ENCODE results near the gene SMARCD2. TPM values are rescaled to one million over a fixed set of nuclear protein-coding genes. Genes with fewer than 3 reads are reported as not detected.
"Not testable (repeated sequence)": the region's sequence is repeated elsewhere in the genome, so short reads cannot be mapped to it uniquely, and the experiment has no call there.

Gene SMARCD2
- total RNA-seq, 2 experiments from 2014 or later = 120 to 136 TPM

DNA sequence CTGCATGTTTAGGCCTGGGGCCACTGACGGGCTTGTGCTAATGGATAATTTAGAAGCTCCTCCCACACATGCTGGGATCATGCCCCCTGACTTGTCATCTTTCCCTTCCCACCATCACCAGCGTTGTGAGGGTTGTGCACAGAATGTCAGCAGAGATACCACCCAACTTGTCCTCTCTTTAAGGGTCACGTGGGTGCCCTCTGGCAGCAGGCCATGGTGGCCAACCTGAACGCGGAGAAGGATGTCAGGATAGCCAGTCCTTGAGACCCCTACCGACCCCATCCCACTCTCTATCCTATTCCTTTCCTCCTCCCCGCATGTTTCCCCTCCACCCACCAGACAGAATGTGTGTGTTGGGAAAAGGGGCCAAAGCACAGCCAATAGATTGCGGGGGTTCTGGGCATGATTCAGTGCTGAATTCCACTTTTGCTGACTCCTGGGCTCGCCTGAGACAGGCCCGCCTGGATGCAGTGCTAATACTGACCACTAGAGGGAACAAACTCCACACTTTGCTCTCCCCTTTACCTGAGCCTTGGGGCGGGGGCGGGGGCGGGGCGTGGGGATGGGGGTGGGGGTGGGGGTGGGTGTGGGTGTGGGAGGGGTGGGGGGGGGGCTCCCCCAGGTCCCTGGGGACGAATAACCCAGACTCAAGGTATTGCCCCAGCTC is 39.6 kb upstream of the SMARCD2 start, which contains the start of gene GH2:
TSS of gene GH2 (minus strand) at position 10 of the 667 bp plus-strand sequence. CDS start 143 bp downstream, outside the sequence.
- ChIA-PET POLR2A (no interaction called here), CTCF (ENCODE audit: unreplicated experiment) (no interaction called here)
- Histone ChIP-seq H4K20me1 (ENCODE audit: insufficient read depth, low read length) (no peaks in the 10 kb centered on the region), H3K4me3 (ENCODE audit: low read depth, low read length, poor library complexity, severe bottlenecking) (no peak within 1 kb of the TSS), H3K4me1 (ENCODE audit: insufficient read depth, low read length, poor library complexity, severe bottlenecking) (no peaks in the 10 kb centered on the region), H3K27ac (ENCODE audit: low read depth, low read length, poor library complexity, severe bottlenecking) (no peak within 1 kb of the TSS), H3K36me3 (ENCODE audit: insufficient read depth, low read length) (no peaks in the 10 kb centered on the region), H3K4me2 (ENCODE audit: low read length) (no peak within 1 kb of the TSS), H3K79me2 (ENCODE audit: insufficient read depth, low read depth, low read length) (no peaks in the 10 kb centered on the region), H2AFZ (ENCODE audit: low read length) (no peak within 1 kb of the TSS), H3K9me2 (ENCODE audit: insufficient read depth, low read length) (no peaks in the 10 kb centered on the region), H3K9me3 (ENCODE audit: low read length) (no peaks in the 10 kb centered on the region)
- TF ChIP-seq, protein P1, sequence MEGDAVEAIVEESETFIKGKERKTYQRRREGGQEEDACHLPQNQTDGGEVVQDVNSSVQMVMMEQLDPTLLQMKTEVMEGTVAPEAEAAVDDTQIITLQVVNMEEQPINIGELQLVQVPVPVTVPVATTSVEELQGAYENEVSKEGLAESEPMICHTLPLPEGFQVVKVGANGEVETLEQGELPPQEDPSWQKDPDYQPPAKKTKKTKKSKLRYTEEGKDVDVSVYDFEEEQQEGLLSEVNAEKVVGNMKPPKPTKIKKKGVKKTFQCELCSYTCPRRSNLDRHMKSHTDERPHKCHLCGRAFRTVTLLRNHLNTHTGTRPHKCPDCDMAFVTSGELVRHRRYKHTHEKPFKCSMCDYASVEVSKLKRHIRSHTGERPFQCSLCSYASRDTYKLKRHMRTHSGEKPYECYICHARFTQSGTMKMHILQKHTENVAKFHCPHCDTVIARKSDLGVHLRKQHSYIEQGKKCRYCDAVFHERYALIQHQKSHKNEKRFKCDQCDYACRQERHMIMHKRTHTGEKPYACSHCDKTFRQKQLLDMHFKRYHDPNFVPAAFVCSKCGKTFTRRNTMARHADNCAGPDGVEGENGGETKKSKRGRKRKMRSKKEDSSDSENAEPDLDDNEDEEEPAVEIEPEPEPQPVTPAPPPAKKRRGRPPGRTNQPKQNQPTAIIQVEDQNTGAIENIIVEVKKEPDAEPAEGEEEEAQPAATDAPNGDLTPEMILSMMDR (conservative IDR thresholded peaks at IDR 0.05; ENCODE audit: low read length) = peak; percentile 69
- no peak for TF ChIP-seq EZH2phosphoT487 (IDR thresholded peaks at IDR 0.05; ENCODE audit: borderline replicate concordance, low read depth, low read length)
- intact Hi-C loops (cut with micrococcal nuclease; ENCODE audit: unreplicated experiment) = no loop called here
- DNase-seq (ENCODE audit: low spot score) = peak; percentile 61
- no TSS peak for BruUV-seq (replicated peaks)

DNA sequence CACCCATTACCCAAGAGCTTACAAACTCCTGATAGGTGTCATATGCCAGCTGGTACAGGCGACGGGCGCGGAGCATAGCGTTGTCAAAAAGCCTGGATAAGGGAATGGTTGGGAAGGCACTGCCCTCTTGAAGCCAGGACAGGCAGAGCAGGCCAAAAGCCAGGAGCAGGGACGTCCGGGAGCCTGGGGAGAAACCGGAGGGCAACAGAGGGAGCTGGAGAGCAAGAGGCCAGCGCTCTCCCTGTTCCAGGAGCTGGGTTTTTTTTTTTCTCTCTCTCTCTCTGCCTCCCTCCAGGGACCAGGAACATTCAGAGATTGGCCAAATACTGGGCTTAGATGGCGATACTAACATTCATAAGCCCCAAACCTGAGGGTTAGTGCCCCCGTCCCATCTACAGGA is 38.9 kb upstream of the SMARCD2 start:
- H3K79me2 ChIP-seq (ENCODE audit: insufficient read depth, low read depth, low read length); H3K4me1 ChIP-seq (ENCODE audit: insufficient read depth, low read length, poor library complexity, severe bottlenecking); H3K9me3 ChIP-seq (ENCODE audit: low read length); H3K9me2 ChIP-seq (ENCODE audit: insufficient read depth, low read length); H3K4me3 ChIP-seq (ENCODE audit: low read depth, low read length, poor library complexity, severe bottlenecking); H3K36me3 ChIP-seq (ENCODE audit: insufficient read depth, low read length); CTCF ChIA-PET (ENCODE audit: unreplicated experiment); H3K27ac ChIP-seq (ENCODE audit: low read depth, low read length, poor library complexity, severe bottlenecking); DNase-seq (ENCODE audit: low spot score); H4K20me1 ChIP-seq (ENCODE audit: insufficient read depth, low read length); BruUV-seq (replicated peaks); H3K4me2 ChIP-seq (ENCODE audit: low read length); intact Hi-C loops (cut with micrococcal nuclease; ENCODE audit: unreplicated experiment); H2AFZ ChIP-seq (ENCODE audit: low read length): not testable (repeated sequence)
- POLR2A ChIA-PET = interaction anchor here (0.6 kb wide), 1 partner anchor 141 kb away, joined by 3 read pairs; no protein-coding TSS in a partner anchor

DNA sequence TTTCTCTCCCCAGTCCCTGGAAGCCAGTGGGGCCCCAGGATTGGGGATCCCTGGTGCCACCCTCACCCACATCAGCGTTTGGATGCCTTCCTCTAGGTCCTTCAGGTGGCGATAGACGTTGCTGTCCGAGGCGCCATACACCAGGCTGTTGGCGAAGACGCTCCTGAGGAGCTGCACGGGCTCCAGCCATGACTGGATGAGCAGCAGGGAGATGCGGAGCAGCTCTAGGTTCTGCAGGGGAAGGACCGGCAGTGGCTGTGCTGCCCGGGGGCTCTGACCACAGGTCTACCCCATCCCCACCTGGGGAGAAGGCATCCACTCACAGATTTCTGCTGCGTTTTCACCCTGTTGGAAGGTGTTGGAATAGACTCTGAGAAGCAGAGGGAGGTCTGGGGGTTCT is 38.2 kb upstream of the SMARCD2 start:
- POLR2A ChIA-PET = interaction anchor here (0.6 kb wide), 1 partner anchor 142 kb away, joined by 3 read pairs; no protein-coding TSS in a partner anchor
- Histone ChIP-seq H3K79me2 (ENCODE audit: insufficient read depth, low read depth, low read length) (no peaks in the 10 kb centered on the region), H3K4me3 (ENCODE audit: low read depth, low read length, poor library complexity, severe bottlenecking) (no peak overlapping the region), H3K4me2 (ENCODE audit: low read length) (no peak overlapping the region), H3K9me2 (ENCODE audit: insufficient read depth, low read length) (no peaks in the 10 kb centered on the region), H3K27ac (ENCODE audit: low read depth, low read length, poor library complexity, severe bottlenecking) (no peak overlapping the region), H4K20me1 (ENCODE audit: insufficient read depth, low read length) (no peaks in the 10 kb centered on the region), H3K9me3 (ENCODE audit: low read length) (no peaks in the 10 kb centered on the region), H3K36me3 (ENCODE audit: insufficient read depth, low read length) (no peaks in the 10 kb centered on the region), H3K4me1 (ENCODE audit: insufficient read depth, low read length, poor library complexity, severe bottlenecking) (no peaks in the 10 kb centered on the region), H2AFZ (ENCODE audit: low read length) (no peak overlapping the region)
- CTCF ChIA-PET (ENCODE audit: unreplicated experiment) = no interaction called here
- DNase-seq (ENCODE audit: low spot score) = no peak
- intact Hi-C loops (cut with micrococcal nuclease; ENCODE audit: unreplicated experiment) = no loop called here
- TF ChIP-seq EZH2phosphoT487 (IDR thresholded peaks at IDR 0.05; ENCODE audit: borderline replicate concordance, low read depth, low read length) = no peak
- TF ChIP-seq, protein P1 (conservative IDR thresholded peaks at IDR 0.05; ENCODE audit: low read length) = no peak
- no TSS peak for BruUV-seq (replicated peaks)

DNA sequence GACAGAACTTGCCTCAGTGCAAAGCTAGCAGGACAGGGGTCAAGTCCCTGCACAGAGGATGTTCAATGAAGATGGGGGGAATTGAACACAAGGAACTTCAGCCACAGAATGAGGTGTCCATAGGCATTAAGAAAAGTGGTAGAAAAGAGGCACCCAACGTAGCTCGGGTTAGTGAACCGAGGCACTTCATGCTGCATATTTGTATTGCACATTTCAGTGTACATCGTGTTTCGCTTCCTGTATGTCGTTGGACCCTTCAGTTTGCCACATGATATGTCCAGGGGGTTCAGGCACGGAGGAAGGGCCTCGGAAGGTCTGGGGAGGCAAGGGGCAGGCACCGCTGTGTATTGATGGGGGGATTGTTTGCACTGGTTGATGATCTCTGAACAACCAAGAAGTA is 35.9 kb upstream of the SMARCD2 start:
- H3K4me2 ChIP-seq (ENCODE audit: low read length); CTCF ChIA-PET (ENCODE audit: unreplicated experiment); H3K79me2 ChIP-seq (ENCODE audit: insufficient read depth, low read depth, low read length); H4K20me1 ChIP-seq (ENCODE audit: insufficient read depth, low read length); H3K4me3 ChIP-seq (ENCODE audit: low read depth, low read length, poor library complexity, severe bottlenecking); H3K36me3 ChIP-seq (ENCODE audit: insufficient read depth, low read length); intact Hi-C loops (cut with micrococcal nuclease; ENCODE audit: unreplicated experiment); H3K4me1 ChIP-seq (ENCODE audit: insufficient read depth, low read length, poor library complexity, severe bottlenecking); H2AFZ ChIP-seq (ENCODE audit: low read length); H3K27ac ChIP-seq (ENCODE audit: low read depth, low read length, poor library complexity, severe bottlenecking); BruUV-seq (replicated peaks); H3K9me2 ChIP-seq (ENCODE audit: insufficient read depth, low read length); DNase-seq (ENCODE audit: low spot score); H3K9me3 ChIP-seq (ENCODE audit: low read length): not testable (repeated sequence)
- POLR2A ChIA-PET = interaction anchor here (0.6 to 2.2 kb wide), 3 partner anchors 10 to 114 kb away, joined by 3 to 4 read pairs (median 4); no protein-coding TSS in a partner anchor

DNA sequence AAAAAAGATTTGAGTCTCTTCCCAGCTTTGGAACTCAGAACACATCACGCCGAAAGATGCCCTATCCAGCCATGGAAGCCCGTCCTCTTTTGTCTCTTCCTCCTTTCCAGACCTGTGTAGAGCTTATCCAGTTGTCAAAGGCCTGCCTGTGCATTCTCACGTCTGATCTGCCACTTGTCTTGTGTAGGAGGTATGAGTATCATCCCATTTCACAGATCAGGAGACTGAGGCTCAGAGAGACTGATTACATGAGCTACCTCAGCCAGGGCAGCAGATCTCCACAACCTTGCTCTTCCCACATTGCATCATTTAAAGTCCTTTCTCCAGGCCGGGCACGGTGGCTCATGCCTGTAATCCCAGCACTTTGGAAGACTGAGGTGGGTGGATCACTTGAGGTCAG is 32.2 kb upstream of the SMARCD2 start:
- H3K9me3 ChIP-seq (ENCODE audit: low read length); H3K4me3 ChIP-seq (ENCODE audit: low read depth, low read length, poor library complexity, severe bottlenecking); H4K20me1 ChIP-seq (ENCODE audit: insufficient read depth, low read length); BruUV-seq (replicated peaks); DNase-seq (ENCODE audit: low spot score); H3K27ac ChIP-seq (ENCODE audit: low read depth, low read length, poor library complexity, severe bottlenecking); H3K79me2 ChIP-seq (ENCODE audit: insufficient read depth, low read depth, low read length); intact Hi-C loops (cut with micrococcal nuclease; ENCODE audit: unreplicated experiment); POLR2A ChIA-PET; H3K9me2 ChIP-seq (ENCODE audit: insufficient read depth, low read length); H3K4me1 ChIP-seq (ENCODE audit: insufficient read depth, low read length, poor library complexity, severe bottlenecking); CTCF ChIA-PET (ENCODE audit: unreplicated experiment); H3K36me3 ChIP-seq (ENCODE audit: insufficient read depth, low read length); H2AFZ ChIP-seq (ENCODE audit: low read length); H3K4me2 ChIP-seq (ENCODE audit: low read length): not testable (repeated sequence)

Data from OCI-LY7 (cell line).